ENCODE results near the gene ZNF664.
"Not testable (repeated sequence)": the region's sequence is repeated elsewhere in the genome, so short reads cannot be mapped to it uniquely, and the experiment has no call there.

Gene ZNF664

GRCh38 chr12:123941624-123942237 is 31.3 kb upstream of the ZNF664 start:
- no peak for DNase-seq

GRCh38 chr12:123942238-123942653 is 30.8 kb upstream of the ZNF664 start:
- DNase-seq, result no peak

- no peak for DNase-seq
Measured at GRCh38 chr12:123942911-123943648, 29.9 kb upstream of the ZNF664 start.

- DNase-seq, result no peak
Measured at GRCh38 chr12:123943816-123944215, 29.2 kb upstream of the ZNF664 start.

GRCh38 chr12:123944696-123945095 is 28.3 kb upstream of the ZNF664 start:
- no peak for DNase-seq

GRCh38 chr12:123945287-123946151 is 27.5 kb upstream of the ZNF664 start:
- peak in 3 of 14 donors; percentile 27 to 62 (median 50) for DNase-seq

GRCh38 chr12:123946152-123946515 is 26.9 kb upstream of the ZNF664 start:
- DNase-seq, result no peak

- not testable (repeated sequence) for DNase-seq
Measured at GRCh38 chr12:123946516-123947505, 26.2 kb upstream of the ZNF664 start.

- not testable (repeated sequence) for DNase-seq
Measured at GRCh38 chr12:123947531-123947930, 25.5 kb upstream of the ZNF664 start.

GRCh38 chr12:123948401-123948795 is 24.6 kb upstream of the ZNF664 start:
- peak in 9 of 14 donors; percentile 19 to 47 (median 24) for DNase-seq

GRCh38 chr12:123948796-123949769 is 23.9 kb upstream of the ZNF664 start:
- peak in 5 of 14 donors; percentile 40 to 50 (median 43) for DNase-seq

- no peak for DNase-seq
Measured at GRCh38 chr12:123949770-123950165, 23.2 kb upstream of the ZNF664 start.

GRCh38 chr12:123950476-123951349 is 22.3 kb upstream of the ZNF664 start:
- DNase-seq, result no peak

- DNase-seq, result no peak
Measured at GRCh38 chr12:123951467-123951866, 21.5 kb upstream of the ZNF664 start.

- no peak for DNase-seq
Measured at GRCh38 chr12:123952037-123952436, 21.0 kb upstream of the ZNF664 start.

GRCh38 chr12:123954647-123955350 is 18.2 kb upstream of the ZNF664 start:
- DNase-seq, result no peak

- no peak for DNase-seq
Measured at GRCh38 chr12:123956249-123956648, 16.8 kb upstream of the ZNF664 start.

GRCh38 chr12:123957196-123957595 is 15.8 kb upstream of the ZNF664 start:
- DNase-seq, result no peak

GRCh38 chr12:123958462-123958861 is 14.6 kb upstream of the ZNF664 start:
- no peak for DNase-seq

All from C1 segment of cervical spinal cord (tissue), 14 donors.